Measurements from ENCODE around the gene EREG. TPM values are rescaled to one million over a fixed set of nuclear protein-coding genes. Genes with fewer than 3 reads are reported as not detected.

EREG gene
- total and polyA plus RNA-seq, 10 donors, result 0.03 to 12.3 (median 0.29) TPM

DNA sequence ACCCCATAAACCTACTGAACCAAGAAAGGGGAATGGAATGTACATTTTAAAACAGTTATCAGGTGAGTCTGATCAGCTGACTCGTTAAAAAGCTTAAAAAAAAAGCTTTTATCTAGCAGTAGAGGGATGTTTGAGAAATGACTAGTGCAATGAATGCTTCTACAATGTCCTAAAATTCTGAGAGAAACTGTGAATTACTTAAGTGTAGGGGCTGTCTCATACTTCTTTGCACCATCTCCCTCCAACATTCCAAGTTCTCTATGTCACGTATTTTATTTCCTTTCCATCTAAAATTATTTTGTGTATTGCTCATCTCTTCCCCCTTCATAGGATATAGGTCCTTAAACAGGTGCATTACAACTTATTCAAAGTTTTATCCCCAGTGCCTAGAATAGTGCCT, 68.1 kb downstream of the EREG start:
- TF ChIP-seq POLR2A (IDR thresholded peaks at IDR 0.05) (no peak), POLR2AphosphoS5 (IDR thresholded peaks at IDR 0.05) (no peak)
- TF ChIP-seq, protein P1, sequence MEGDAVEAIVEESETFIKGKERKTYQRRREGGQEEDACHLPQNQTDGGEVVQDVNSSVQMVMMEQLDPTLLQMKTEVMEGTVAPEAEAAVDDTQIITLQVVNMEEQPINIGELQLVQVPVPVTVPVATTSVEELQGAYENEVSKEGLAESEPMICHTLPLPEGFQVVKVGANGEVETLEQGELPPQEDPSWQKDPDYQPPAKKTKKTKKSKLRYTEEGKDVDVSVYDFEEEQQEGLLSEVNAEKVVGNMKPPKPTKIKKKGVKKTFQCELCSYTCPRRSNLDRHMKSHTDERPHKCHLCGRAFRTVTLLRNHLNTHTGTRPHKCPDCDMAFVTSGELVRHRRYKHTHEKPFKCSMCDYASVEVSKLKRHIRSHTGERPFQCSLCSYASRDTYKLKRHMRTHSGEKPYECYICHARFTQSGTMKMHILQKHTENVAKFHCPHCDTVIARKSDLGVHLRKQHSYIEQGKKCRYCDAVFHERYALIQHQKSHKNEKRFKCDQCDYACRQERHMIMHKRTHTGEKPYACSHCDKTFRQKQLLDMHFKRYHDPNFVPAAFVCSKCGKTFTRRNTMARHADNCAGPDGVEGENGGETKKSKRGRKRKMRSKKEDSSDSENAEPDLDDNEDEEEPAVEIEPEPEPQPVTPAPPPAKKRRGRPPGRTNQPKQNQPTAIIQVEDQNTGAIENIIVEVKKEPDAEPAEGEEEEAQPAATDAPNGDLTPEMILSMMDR (IDR thresholded peaks at IDR 0.05 in 8 of 11, conservative IDR thresholded peaks at IDR 0.05 in 3 of 11), result no peak
- Histone ChIP-seq H3K4me3 (no peak overlapping the region), H3K9me3 (no peaks in the 10 kb centered on the region), H3K27ac (no peak overlapping the region), H3K4me1 (peaks cover 0 to 9% (median 0%) of the 10 kb centered on the region in 6 donors), H3K27me3 (replicated peaks in 1 of 7) (peaks cover 0 to 7% (median 0%) of the 10 kb centered on the region in 7 donors), H3K36me3 (no peaks in the 10 kb centered on the region)
- DNase-seq, result no peak
- intact Hi-C loops (cut with DNase I; ENCODE audit: low total_unique reads), result no loop called here
- WGBS, 5 donors, result 59 to 82% (median 75%) methylated on average over 2 of the region's 2 CpGs

GRCh38 chr4:74433541-74434172, 68.7 kb downstream of the EREG start:
- no peak overlapping the region for H3K4me3 ChIP-seq
- H3K27ac ChIP-seq, result no peak overlapping the region
- WGBS, 5 donors, result 65 to 83% (median 76%) methylated on average over 7 of the region's 7 CpGs
- no peaks in the 10 kb centered on the region for H3K36me3 ChIP-seq
- intact Hi-C loops (cut with DNase I; ENCODE audit: low total_unique reads), result no loop called here
- no peak for DNase-seq
- H3K4me1 ChIP-seq, result peaks cover 0 to 9% (median 0%) of the 10 kb centered on the region in 6 donors
- peaks cover 0 to 7% (median 0%) of the 10 kb centered on the region in 7 donors for H3K27me3 ChIP-seq (replicated peaks in 1 of 7)
- H3K9me3 ChIP-seq, result no peaks in the 10 kb centered on the region
- TF ChIP-seq POLR2A (IDR thresholded peaks at IDR 0.05) (no peak), POLR2AphosphoS5 (IDR thresholded peaks at IDR 0.05) (no peak)
- TF ChIP-seq, protein P1 (IDR thresholded peaks at IDR 0.05 in 8 of 11, conservative IDR thresholded peaks at IDR 0.05 in 3 of 11), result no peak

GRCh38 chr4:74435296-74435695, 70.4 kb downstream of the EREG start:
- no peak overlapping the region for H3K27ac ChIP-seq
- no peak overlapping the region for H3K4me3 ChIP-seq
- no peaks in the 10 kb centered on the region for H3K9me3 ChIP-seq
- no peak for DNase-seq
- intact Hi-C loops (cut with DNase I; ENCODE audit: low total_unique reads), result no loop called here
- H3K36me3 ChIP-seq, result no peaks in the 10 kb centered on the region
- WGBS, 5 donors, result 79 to 92% (median 85%) methylated on average over 1 of the region's 1 CpG
- H3K27me3 ChIP-seq (replicated peaks in 1 of 7), result peaks cover 0 to 7% (median 0%) of the 10 kb centered on the region in 7 donors
- TF ChIP-seq POLR2A (IDR thresholded peaks at IDR 0.05) (no peak), POLR2AphosphoS5 (IDR thresholded peaks at IDR 0.05) (no peak)
- TF ChIP-seq, protein P1 (IDR thresholded peaks at IDR 0.05 in 8 of 11, conservative IDR thresholded peaks at IDR 0.05 in 3 of 11), result no peak
- H3K4me1 ChIP-seq, result peaks cover 0 to 9% (median 0%) of the 10 kb centered on the region in 6 donors

GRCh38 chr4:74437866-74438265, 72.9 kb downstream of the EREG start:
- TF ChIP-seq POLR2AphosphoS5 (IDR thresholded peaks at IDR 0.05) (no peak), POLR2A (IDR thresholded peaks at IDR 0.05) (no peak)
- TF ChIP-seq, protein P1 (IDR thresholded peaks at IDR 0.05 in 8 of 11, conservative IDR thresholded peaks at IDR 0.05 in 3 of 11), result no peak
- intact Hi-C loops (cut with DNase I; ENCODE audit: low total_unique reads), result no loop called here
- Histone ChIP-seq H3K27me3 (replicated peaks in 1 of 7) (no peaks in the 10 kb centered on the region), H3K4me3 (no peak overlapping the region), H3K36me3 (no peaks in the 10 kb centered on the region), H3K27ac (no peak overlapping the region), H3K4me1 (no peaks in the 10 kb centered on the region), H3K9me3 (no peaks in the 10 kb centered on the region)
- 92 to 96% (median 93%) methylated on average over 3 of the region's 3 CpGs for WGBS, 5 donors
- DNase-seq, result no peak

Other genes starting within 250 kb of the EREG start
- 10 to 100 TPM in 6 of 7 donors, 1 to 10 TPM in 1; 9.2 to 19.7 (median 14.9) TPM for gene MTHFD2L, start 207.0 kb upstream of the EREG start, total RNA-seq
- gene MTHFD2L, start 207.0 kb upstream of the EREG start, polyA plus RNA-seq, result 10 to 100 TPM in 1 of 3 donors, 1 to 10 TPM in 2; 7.8 to 10.4 (median 9.3) TPM
- 1 to 10 TPM in 1 of 7 donors, under 1 TPM in 1, not detected in 5; 0.46 to 1.2 TPM for gene EPGN, start 56.7 kb upstream of the EREG start, total RNA-seq
- gene EPGN, start 56.7 kb upstream of the EREG start, polyA plus RNA-seq, result under 1 TPM in 1 of 3 donors, not detected in 2; 0.05 TPM
- gene AREG, start 80.0 kb downstream of the EREG start, total RNA-seq, result 10 to 100 TPM in 3 of 7 donors, 1 to 10 TPM in 3, under 1 TPM in 1; 0.57 to 37.4 (median 5.4) TPM
- gene AREG, start 80.0 kb downstream of the EREG start, polyA plus RNA-seq, result 1 to 10 TPM in 1 of 3 donors, under 1 TPM in 2; 0.51 to 5.6 (median 0.63) TPM

All from spleen (tissue), 11 donors.